ENCODE measurements around the gene SGK1.
"Not testable (repeated sequence)": the region's sequence is repeated elsewhere in the genome, so short reads cannot be mapped to it uniquely, and the experiment has no call there.

The SGK1 gene

GRCh38 chr6:134187154-134187553, 130.8 kb downstream of the SGK1 start:
- no peak for DNase-seq (ENCODE audit: low spot score)

- no peak for DNase-seq (ENCODE audit: low spot score)
These were observed 131.6 kb downstream of the SGK1 start for GRCh38 chr6:134186355-134186754.

- DNase-seq (ENCODE audit: low spot score): no peak
These were observed 132.6 kb downstream of the SGK1 start for GRCh38 chr6:134185277-134185676.

- DNase-seq (ENCODE audit: low spot score): no peak
These were observed 134.1 kb downstream of the SGK1 start for GRCh38 chr6:134183844-134184243.

GRCh38 chr6:134182528-134182927, 135.4 kb downstream of the SGK1 start:
- no peak for DNase-seq (ENCODE audit: low spot score)

- not testable (repeated sequence) for DNase-seq (ENCODE audit: low spot score)
These were observed 136.2 kb downstream of the SGK1 start for GRCh38 chr6:134181726-134182125.

GRCh38 chr6:134181251-134181650, 136.7 kb downstream of the SGK1 start:
- DNase-seq (ENCODE audit: low spot score): not testable (repeated sequence)

- not testable (repeated sequence) for DNase-seq (ENCODE audit: low spot score)
These were observed 137.4 kb downstream of the SGK1 start for GRCh38 chr6:134180540-134180939.

- peak; percentile 90 for DNase-seq (ENCODE audit: low spot score)
These were observed 139.5 kb downstream of the SGK1 start for GRCh38 chr6:134178161-134179044.

- no peak for DNase-seq (ENCODE audit: low spot score)
These were observed 140.2 kb downstream of the SGK1 start for GRCh38 chr6:134177753-134178160.

GRCh38 chr6:134177236-134177635, 140.7 kb downstream of the SGK1 start:
- no peak for DNase-seq (ENCODE audit: low spot score)

- DNase-seq (ENCODE audit: low spot score): no peak
These were observed 141.5 kb downstream of the SGK1 start for GRCh38 chr6:134176264-134176975.

GRCh38 chr6:134175532-134176263, 142.2 kb downstream of the SGK1 start:
- peak; percentile 22 for DNase-seq (ENCODE audit: low spot score)

GRCh38 chr6:134174672-134175531, 143.0 kb downstream of the SGK1 start:
- DNase-seq (ENCODE audit: low spot score): peak; percentile 70

- peak; percentile 58 for DNase-seq (ENCODE audit: low spot score)
These were observed 143.8 kb downstream of the SGK1 start for GRCh38 chr6:134173936-134174671.

- DNase-seq (ENCODE audit: low spot score): no peak
These were observed 144.6 kb downstream of the SGK1 start for GRCh38 chr6:134173366-134173725.

- no peak for DNase-seq (ENCODE audit: low spot score)
These were observed 145.1 kb downstream of the SGK1 start for GRCh38 chr6:134172706-134173365.

- DNase-seq (ENCODE audit: low spot score): no peak
These were observed 145.7 kb downstream of the SGK1 start for GRCh38 chr6:134172020-134172705.

- DNase-seq (ENCODE audit: low spot score): no peak
These were observed 146.4 kb downstream of the SGK1 start for GRCh38 chr6:134171517-134171916.

GRCh38 chr6:134170844-134171243, 147.1 kb downstream of the SGK1 start:
- no peak for DNase-seq (ENCODE audit: low spot score)

Data from SW480 (cell line).